K562 (cell line): ENCODE results near the gene LSM12. TPM values are rescaled to one million over a fixed set of nuclear protein-coding genes. Genes with fewer than 3 reads are reported as not detected.

Source experiments
- BHLHE40 ChIP-seq: IDR thresholded peaks from 2 replicates; pipeline ENCODE4 v1.6.1; 2011; ENCODE audit warnings: low read length, improper control_type of control experiment
- EP300 ChIP-seq: IDR thresholded peaks from 2 replicates; pipeline ENCODE4 v1.6.1; 2012; ENCODE audit warnings: low read length, improper control_type of control experiment
- GTF2A2 ChIP-seq: IDR thresholded peaks from 2 replicates; pipeline ENCODE4 v1.6.1; 2016; ENCODE audit warnings: mild to moderate bottlenecking, missing genetic modification characterization, missing compliant biosample characterization
- HDAC1 ChIP-seq, 2 experiments: fragments of 450-650 bp; IDR thresholded peaks; 2 replicates each; pipeline ENCODE4 v1.6.1; 2016 to 2017; ENCODE audit warnings: inconsistent platforms in 1 of 2, mild to moderate bottlenecking in 1 of 2, moderate library complexity in 1 of 2
- MCM7 ChIP-seq, 2 experiments: fragments of 450-650 bp; IDR thresholded peaks; 2 replicates each; pipeline ENCODE4 v1.6.1; 2016 to 2018
- MECOM ChIP-seq: fragments of 250-450 bp; sonication (Bioruptor Pico); IDR thresholded peaks from 2 replicates; pipeline ENCODE4 v1.8.0; 2022; ENCODE audit warnings: inconsistent platforms
- MYBL2 ChIP-seq, 2 experiments: fragments of 450-650 bp in 1 of 2; sonication (generic) in 1 of 2; formaldehyde crosslinking in 1 of 2; IDR thresholded peaks; 2 replicates each; pipeline versions ENCODE4 v1.6.1 to v1.8.1; 2017 to 2022; ENCODE audit warnings: borderline replicate concordance in 1 of 2, inconsistent platforms in 1 of 2, low read depth in 1 of 2, mild to moderate bottlenecking in 1 of 2, missing genetic modification reagents in 1 of 2, moderate library complexity in 1 of 2
- RFX1 ChIP-seq: fragments of 450-650 bp; IDR thresholded peaks from 2 replicates; pipeline ENCODE4 v1.6.1; 2016; ENCODE audit warnings: mild to moderate bottlenecking, moderate library complexity
- SP1 ChIP-seq: sonication (generic); formaldehyde crosslinking; IDR thresholded peaks from 2 replicates; pipeline ENCODE4 v1.8.1; 2022; ENCODE audit warnings: mild to moderate bottlenecking, missing genetic modification reagents
- TRIM24 ChIP-seq, 2 experiments: fragments of 450-650 bp; IDR thresholded peaks; 2 replicates each; pipeline ENCODE4 v1.6.1; 2016
- ZNF197 ChIP-seq: fragments of 200-800 bp; sonication (Bioruptor generic); IDR thresholded peaks from 2 replicates; pipeline ENCODE4 v1.6.1; 2016; ENCODE audit warnings: low read depth, missing genetic modification characterization, missing compliant biosample characterization
- ZNF699 ChIP-seq: fragments of 250-450 bp; sonication (Bioruptor Pico); IDR thresholded peaks from 2 replicates; pipeline ENCODE4 v1.8.0; 2021; ENCODE audit warnings: mild to moderate bottlenecking, moderate library complexity; ENCODE audit not compliant: insufficient replicate concordance
- polyA plus RNA-seq, 8 experiments: library from polyadenylated mRNA; depleted of rRNA in 4 of 8; stranded (reverse) in 5 of 8; unstranded in 3 of 8; fragments of >200 nt; fragmentation: Nextera tagmentation in 2 of 8; fragmentation: Illumina TruSeq in 1 of 8; extraction: Ambion mirVana in 2 of 8; extraction: Trizol in 1 of 8; gene quantifications; 2 replicates each; pipeline versions ENCODE4 v1.2.1 to v1.2.3, GENCODE V29; 2011 to 2014; ENCODE audit warnings: inconsistent platforms in 1 of 8, missing spikeins in 1 of 8
- total RNA-seq, 7 experiments: library from RNA; depleted of rRNA in 6 of 7; stranded (reverse); fragments of >200 nt in 6 of 7; fragmentation: Illumina TruSeq in 2 of 7; extraction: Trizol in 2 of 7; gene quantifications; 2 replicates each; pipeline versions ENCODE4 v1.2.1 to v1.2.3, GENCODE V29; 2011 to 2021; ENCODE audit warnings: low replicate concordance in 1 of 7
- TF ChIP-seq, protein P1 (sequence below), 2 experiments: fragments of 450-650 bp; formaldehyde crosslinking in 1 of 2; IDR thresholded peaks; 2 replicates each; pipeline versions ENCODE4 v1.4.0 to v1.6.1; 2014 to 2020; ENCODE audit warnings: mild to moderate bottlenecking in 2 of 2, borderline replicate concordance in 1 of 2, low read depth in 1 of 2
- TF ChIP-seq, protein P2 (sequence below): IDR thresholded peaks from 3 replicates; pipeline ENCODE4 v1.6.1; 2011; ENCODE audit warnings: borderline replicate concordance, mild to moderate bottlenecking, moderate library complexity; ENCODE audit not compliant: insufficient read length; ENCODE audit errors: extremely low read depth
- TF ChIP-seq, protein P3 (sequence below): fragments of 450-650 bp; formaldehyde crosslinking; IDR thresholded peaks from 2 replicates; pipeline ENCODE4 v1.4.0; 2020; ENCODE audit warnings: mild to moderate bottlenecking

Gene LSM12
- total and polyA plus RNA-seq, 9 of the 15 experiments (the other 6 are each of a cell fraction or from before 2014, with no cell fraction given) = 53.0 to 258 (median 89.3) TPM

DNA sequence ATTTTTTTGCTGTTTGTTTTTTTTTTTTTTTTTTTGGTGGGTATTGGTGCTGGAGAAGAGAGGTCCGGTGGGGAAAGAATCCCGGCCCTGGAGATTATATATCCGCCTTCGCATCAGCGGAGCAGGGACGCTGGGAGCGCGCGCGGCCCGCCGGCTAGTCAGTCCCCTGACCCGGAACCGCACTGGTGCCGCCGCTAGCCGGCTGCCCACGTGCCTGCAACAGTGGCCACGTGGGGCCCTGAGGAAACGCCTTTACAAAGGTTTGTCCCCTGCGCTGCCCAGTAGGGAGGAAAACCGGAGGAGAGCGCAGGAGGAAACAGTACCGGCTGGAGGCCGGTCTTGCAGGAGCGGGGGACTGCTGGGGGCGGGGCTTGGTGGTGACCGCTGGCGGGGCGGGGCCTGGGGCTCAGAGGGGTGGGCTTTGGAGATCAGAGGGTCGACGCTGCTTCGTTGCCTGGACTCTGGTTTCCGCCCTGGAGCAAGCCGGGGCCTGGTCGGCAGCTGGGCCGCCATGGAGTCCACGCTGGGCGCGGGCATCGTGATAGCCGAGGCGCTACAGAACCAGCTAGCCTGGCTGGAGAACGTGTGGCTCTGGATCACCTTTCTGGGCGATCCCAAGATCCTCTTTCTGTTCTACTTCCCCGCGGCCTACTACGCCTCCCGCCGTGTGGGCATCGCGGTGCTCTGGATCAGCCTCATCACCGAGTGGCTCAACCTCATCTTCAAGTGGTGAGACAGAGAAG, 4.2 kb upstream of the LSM12 start, which contains the start of gene G6PC3 (continued):
- TF ChIP-seq, protein P1, sequence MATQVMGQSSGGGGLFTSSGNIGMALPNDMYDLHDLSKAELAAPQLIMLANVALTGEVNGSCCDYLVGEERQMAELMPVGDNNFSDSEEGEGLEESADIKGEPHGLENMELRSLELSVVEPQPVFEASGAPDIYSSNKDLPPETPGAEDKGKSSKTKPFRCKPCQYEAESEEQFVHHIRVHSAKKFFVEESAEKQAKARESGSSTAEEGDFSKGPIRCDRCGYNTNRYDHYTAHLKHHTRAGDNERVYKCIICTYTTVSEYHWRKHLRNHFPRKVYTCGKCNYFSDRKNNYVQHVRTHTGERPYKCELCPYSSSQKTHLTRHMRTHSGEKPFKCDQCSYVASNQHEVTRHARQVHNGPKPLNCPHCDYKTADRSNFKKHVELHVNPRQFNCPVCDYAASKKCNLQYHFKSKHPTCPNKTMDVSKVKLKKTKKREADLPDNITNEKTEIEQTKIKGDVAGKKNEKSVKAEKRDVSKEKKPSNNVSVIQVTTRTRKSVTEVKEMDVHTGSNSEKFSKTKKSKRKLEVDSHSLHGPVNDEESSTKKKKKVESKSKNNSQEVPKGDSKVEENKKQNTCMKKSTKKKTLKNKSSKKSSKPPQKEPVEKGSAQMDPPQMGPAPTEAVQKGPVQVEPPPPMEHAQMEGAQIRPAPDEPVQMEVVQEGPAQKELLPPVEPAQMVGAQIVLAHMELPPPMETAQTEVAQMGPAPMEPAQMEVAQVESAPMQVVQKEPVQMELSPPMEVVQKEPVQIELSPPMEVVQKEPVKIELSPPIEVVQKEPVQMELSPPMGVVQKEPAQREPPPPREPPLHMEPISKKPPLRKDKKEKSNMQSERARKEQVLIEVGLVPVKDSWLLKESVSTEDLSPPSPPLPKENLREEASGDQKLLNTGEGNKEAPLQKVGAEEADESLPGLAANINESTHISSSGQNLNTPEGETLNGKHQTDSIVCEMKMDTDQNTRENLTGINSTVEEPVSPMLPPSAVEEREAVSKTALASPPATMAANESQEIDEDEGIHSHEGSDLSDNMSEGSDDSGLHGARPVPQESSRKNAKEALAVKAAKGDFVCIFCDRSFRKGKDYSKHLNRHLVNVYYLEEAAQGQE (IDR thresholded peaks at IDR 0.05; ENCODE audit: borderline replicate concordance) = peak; percentile 93
- TF ChIP-seq, protein P1 (CRISPR knock-in tag; IDR thresholded peaks at IDR 0.05; ENCODE audit: low read depth) = no peak
- no peak for TF ChIP-seq MYBL2 (IDR thresholded peaks at IDR 0.05; ENCODE audit: low read depth)
- no peak for TF ChIP-seq MYBL2 (CRISPR knock-in tag; IDR thresholded peaks at IDR 0.05; ENCODE audit: borderline replicate concordance)
- TF ChIP-seq GTF2A2 (tag) = no peak
- 0 out of 2 replicates have a peak, but pooled peaks have one; percentile 36 for TF ChIP-seq MECOM
- peak; percentile 92 to 100; a peak in 3 of 4 replicates for TF ChIP-seq HDAC1 (IDR thresholded peaks at IDR 0.05)
- TF ChIP-seq RFX1 = no peak
- TF ChIP-seq MCM7 (IDR thresholded peaks at IDR 0.05) = peak in 1 of 2 experiments; percentile 96; a peak in 1 of 4 replicates
- TF ChIP-seq ZNF197 (CRISPR knock-in tag) = no peak
- TF ChIP-seq, protein P2, sequence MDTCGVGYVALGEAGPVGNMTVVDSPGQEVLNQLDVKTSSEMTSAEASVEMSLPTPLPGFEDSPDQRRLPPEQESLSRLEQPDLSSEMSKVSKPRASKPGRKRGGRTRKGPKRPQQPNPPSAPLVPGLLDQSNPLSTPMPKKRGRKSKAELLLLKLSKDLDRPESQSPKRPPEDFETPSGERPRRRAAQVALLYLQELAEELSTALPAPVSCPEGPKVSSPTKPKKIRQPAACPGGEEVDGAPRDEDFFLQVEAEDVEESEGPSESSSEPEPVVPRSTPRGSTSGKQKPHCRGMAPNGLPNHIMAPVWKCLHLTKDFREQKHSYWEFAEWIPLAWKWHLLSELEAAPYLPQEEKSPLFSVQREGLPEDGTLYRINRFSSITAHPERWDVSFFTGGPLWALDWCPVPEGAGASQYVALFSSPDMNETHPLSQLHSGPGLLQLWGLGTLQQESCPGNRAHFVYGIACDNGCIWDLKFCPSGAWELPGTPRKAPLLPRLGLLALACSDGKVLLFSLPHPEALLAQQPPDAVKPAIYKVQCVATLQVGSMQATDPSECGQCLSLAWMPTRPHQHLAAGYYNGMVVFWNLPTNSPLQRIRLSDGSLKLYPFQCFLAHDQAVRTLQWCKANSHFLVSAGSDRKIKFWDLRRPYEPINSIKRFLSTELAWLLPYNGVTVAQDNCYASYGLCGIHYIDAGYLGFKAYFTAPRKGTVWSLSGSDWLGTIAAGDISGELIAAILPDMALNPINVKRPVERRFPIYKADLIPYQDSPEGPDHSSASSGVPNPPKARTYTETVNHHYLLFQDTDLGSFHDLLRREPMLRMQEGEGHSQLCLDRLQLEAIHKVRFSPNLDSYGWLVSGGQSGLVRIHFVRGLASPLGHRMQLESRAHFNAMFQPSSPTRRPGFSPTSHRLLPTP = no peak
- TF ChIP-seq EP300 = peak; percentile 62
- peak; percentile 97 for TF ChIP-seq BHLHE40
- TF ChIP-seq SP1 (CRISPR knock-in tag) = peak; percentile 87
- peak in 1 of 2 experiments; percentile 76; a peak in 2 of 4 replicates for TF ChIP-seq TRIM24 (IDR thresholded peaks at IDR 0.05)
- TF ChIP-seq, protein P3, sequence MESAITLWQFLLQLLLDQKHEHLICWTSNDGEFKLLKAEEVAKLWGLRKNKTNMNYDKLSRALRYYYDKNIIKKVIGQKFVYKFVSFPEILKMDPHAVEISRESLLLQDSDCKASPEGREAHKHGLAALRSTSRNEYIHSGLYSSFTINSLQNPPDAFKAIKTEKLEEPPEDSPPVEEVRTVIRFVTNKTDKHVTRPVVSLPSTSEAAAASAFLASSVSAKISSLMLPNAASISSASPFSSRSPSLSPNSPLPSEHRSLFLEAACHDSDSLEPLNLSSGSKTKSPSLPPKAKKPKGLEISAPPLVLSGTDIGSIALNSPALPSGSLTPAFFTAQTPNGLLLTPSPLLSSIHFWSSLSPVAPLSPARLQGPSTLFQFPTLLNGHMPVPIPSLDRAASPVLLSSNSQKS (CRISPR knock-in tag) = no peak
- TF ChIP-seq ZNF699 (CRISPR knock-in tag) = no peak
